NCI-H1436 (cell line): ENCODE measurements around the gene MAN2B1.
"Not testable (repeated sequence)": the region's sequence is repeated elsewhere in the genome, so short reads cannot be mapped to it uniquely, and the experiment has no call there.

Experiments
- DNase-seq: peaks from one replicate; lab custom pipeline; 2025; lab: John Stamatoyannopoulos, UW

The MAN2B1 gene

DNA sequence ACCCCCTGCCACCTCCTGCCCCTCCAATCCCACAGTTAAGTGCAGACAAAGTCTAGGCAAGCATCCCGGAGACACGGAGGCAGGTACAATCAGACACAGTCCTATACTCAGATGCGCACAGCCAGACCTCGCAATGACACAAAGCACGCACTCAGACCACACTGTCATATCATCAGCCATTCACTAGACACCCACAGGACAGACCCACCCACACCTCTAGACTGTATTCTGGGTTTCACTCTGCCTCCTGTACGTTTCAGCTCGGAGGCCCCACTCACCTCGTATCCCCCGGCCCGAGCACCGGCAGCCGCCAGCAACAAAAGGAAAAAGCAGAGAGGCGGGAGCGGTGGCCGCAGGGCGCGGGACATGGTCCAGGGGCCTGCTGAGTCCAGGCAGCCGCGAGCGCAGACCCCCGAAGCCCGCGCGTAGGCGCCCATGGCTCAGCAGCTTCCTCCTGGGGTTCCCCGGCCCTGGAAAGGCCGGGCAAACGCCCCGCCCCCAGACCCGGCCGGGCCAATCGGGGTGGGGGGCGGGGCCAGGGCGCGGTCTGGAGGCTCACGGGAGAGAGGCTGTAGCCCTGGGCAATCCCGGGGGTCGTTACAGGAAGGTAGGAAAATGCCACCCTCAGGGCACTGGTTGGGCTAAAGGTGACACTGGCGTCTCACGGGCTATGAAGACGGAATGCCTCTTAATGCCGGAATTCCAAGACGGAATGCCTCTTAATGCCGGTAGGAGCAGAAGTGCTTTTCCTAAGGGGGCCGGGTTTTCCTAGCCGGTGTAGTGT, at the start of gene MAN2B1, which contains the start of gene WDR83:
Gene MAN2B1, minus strand, starts transcription at position 478 of the 784 bp plus-strand sequence. Its CDS starts 41 bp downstream, at position 437.
Gene WDR83, plus strand, starts transcription at position 543 of the 784 bp plus-strand sequence. CDS start 2,984 bp downstream, outside the sequence.
- DNase-seq: peak; percentile 75

- no peak for DNase-seq
Measured at GRCh38 chr19:12715929-12716328, 49.4 kb upstream of the MAN2B1 start.

DNA sequence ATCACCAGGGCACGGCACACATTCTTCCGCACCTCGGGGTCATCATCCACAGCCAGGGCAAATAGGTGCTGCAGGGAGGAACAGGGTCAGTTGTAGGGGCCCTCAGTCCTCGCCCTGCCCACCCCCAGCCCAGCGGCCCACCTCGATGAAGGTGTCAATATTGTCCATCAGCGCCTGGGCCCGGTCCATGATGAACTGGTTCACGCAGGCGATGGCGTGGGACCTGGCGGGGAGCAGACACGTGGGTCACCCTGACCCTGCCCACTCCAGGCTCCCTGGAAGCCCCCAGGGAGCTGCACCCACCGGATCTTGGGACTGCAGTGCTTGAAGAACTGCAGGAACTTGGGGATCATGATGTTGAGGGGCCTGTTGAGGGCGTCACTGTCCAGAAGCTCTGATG, 48.6 kb upstream of the MAN2B1 start:
- no peak for DNase-seq

DNA sequence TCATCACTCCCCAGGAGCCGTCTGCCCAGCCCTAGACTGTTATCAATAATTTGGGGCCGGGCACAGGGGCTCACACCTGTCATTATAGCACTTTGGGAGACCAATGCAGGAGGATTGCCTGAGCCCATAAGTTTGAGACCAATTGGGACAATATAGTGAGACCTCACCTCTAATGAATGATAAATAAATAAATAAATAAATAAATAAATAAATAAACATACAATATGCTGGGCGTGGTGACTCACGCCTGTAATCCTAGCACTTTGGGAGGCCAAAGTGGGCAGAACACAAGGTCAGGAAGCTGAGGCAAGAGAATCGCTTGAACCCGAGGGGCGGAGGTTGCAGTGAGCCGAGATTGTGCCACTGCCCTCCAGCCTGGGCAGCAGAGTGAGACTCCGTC, 46.8 kb upstream of the MAN2B1 start:
- not testable (repeated sequence) for DNase-seq

DNA sequence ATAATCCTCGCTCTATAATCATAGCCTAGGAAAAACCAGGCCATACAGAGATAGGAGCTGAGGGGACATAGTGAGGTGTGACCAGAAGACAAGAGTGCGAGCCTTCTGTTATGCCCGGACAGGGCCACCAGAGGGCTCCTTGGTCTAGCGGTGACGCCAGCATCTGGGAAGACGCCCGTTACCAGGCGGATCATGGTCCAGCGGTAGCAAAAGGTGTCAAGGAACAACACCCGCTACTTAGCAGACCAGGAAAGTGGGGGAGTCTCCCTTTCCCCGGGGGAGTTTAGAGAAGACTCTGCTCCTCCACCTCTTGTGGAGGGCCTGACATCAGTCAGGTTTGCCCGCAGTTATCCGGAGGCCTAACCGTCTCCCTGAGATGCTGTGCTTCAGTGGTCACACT, 45.5 kb upstream of the MAN2B1 start:
- not testable (repeated sequence) for DNase-seq

DNA sequence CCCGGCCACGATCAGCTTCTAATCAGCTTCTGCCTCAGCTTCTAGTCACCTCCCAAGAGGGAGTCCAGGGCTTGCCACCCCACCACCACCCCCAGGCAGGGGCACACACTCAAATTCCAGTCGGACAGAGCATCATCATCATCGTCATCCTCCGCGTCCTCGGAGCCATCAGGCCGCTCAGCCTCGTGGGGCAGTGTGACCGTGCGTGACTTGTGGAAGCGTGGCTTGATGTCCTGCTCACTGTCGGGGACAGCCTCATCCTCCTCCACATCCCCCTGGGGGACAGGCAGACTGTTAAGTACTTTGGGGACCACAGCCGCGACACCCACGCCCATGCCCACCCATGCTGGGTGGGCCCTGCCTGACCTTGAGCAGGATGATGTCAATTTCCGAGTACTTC, 44.6 kb upstream of the MAN2B1 start:
- no peak for DNase-seq

- no peak for DNase-seq
Measured at GRCh38 chr19:12708641-12709040, 42.1 kb upstream of the MAN2B1 start.

GRCh38 chr19:12706332-12706718, 39.8 kb upstream of the MAN2B1 start:
- no peak for DNase-seq

- DNase-seq: no peak
Measured at GRCh38 chr19:12705654-12706331, 39.3 kb upstream of the MAN2B1 start.

DNA sequence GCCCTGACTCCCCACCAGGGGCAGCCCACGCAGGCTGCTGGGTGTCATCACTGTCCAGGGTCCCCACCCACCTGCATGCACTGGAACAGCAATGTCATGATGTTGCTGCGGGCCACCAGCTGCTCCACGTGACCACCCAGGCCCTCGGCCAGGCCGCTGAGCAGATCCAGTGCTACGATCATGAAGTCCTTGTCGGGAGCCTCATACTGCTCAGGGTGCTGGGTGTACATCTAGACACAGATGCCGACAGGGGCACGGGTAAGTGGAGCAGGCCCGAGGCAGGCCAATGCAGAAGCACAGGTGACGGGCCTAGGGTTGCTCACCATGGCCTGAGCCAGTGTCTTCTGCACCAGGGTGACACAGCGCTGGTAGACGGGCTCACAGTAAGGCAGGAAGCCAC, 38.6 kb upstream of the MAN2B1 start:
- DNase-seq: no peak

- peak; percentile 74 for DNase-seq
Measured at GRCh38 chr19:12703046-12703445, 36.5 kb upstream of the MAN2B1 start.

GRCh38 chr19:12701596-12702282, 35.2 kb upstream of the MAN2B1 start:
- DNase-seq: no peak

DNA sequence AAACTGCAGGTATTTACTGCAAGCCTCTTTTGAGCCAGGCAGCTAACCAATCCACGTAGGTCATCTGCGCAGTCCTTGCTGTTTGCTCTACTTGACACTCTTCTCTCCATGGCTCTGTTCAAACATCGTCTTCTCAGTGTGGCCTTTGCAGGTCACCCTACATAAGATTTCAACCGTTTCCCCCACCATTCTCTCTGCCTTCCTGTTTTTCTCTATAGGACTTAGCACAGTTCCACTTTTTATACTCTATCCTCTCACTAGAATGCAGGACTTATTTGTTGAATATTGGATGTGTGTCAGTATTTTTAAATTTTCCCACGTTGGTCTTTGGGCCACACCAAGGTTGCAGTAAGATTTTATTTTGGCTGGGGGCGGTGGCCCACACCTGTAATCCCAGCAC, 31.6 kb upstream of the MAN2B1 start:
- DNase-seq: no peak

DNA sequence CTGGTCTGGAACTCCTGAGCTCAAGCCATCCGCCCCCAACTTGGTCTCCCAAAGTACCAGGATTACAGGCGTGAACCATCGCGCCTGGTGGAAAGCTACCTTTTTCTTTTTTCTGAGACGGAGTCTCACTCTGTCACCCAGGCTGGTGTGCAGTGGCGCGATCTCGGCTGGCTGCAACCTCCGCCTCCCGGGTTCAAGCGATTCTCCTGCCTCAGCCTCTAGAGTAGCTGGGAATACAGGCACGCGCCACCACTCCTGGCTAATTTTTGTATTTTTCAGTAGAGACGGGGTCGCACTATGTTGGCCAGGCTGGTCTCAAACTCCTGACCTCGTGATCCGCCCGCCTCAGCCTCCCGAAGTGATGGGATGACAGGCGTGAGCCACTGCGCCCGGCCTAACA, 30.9 kb upstream of the MAN2B1 start:
- DNase-seq: not testable (repeated sequence)

DNA sequence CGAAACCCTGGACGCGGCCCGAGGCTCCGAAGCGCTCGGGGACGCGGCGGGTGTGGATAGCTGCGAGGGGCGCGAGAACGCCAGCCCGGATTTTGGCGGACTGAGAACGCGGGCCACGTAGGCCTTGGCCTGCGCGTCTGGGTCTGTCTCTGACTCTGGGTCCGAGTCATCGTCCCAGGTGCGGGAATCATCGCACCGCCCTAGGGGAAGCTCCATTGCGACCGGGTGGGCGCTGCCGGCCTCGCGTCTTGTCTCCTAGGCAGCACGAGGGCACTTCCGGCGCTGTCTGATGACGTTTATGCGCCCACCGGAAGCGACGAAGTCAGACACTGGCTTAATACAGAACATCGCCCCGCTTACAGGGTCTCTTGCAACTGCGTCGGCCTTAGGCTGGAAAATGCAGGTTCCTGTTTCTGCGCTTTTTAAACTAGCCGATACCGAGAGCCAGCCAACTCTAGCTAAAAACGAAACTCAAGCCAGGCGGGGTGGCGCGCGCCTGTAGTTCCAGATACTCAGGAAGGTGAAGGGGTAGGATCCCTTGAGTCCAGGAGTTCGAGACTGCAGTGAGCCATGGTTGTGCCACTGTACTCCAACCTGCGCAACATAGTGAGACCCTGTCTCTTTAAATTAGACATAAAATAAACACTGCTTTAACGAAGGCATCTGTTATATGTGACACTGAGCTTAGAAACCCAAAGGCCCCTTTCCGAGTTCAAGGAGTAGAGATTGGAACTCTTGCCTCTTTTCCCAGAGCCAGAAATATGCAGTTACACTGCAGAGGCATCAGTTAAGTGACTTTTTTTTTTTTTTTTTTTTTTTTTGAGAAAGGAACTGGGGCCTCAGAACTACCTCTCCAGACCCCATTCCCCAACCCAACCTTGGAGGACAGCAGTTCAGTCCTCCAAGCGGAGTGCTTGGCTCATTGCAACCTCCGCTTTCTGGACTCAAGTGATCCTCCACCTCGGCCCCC, 30.1 kb upstream of the MAN2B1 start, which contains the start of gene FBXW9:
Gene FBXW9, minus strand, starts transcription at position 266 of the 970 bp plus-strand sequence. Its CDS starts 50 bp downstream, at position 216.
- DNase-seq: peak; percentile 92

DNA sequence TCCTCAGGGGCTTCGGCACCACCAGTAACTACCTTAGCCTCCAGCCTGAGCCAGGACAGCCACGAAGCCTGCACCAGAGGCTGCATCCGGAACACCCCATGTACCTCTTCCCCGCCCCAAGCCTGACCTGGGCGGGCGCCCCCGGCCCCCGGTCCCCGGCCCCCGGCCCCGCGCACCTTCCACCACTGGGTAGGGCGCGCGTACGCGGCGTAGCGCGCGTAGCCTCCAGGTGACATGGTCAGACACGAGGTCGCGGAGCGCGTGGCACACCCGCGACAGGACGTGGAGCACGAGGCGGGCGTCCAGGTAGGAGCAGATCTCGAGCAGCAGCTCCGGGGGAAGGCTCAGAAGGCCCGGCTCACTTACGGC, 29.4 kb upstream of the MAN2B1 start:
- DNase-seq: no peak

- no peak for DNase-seq
Measured at GRCh38 chr19:12695514-12695913, 29.0 kb upstream of the MAN2B1 start.

DNA sequence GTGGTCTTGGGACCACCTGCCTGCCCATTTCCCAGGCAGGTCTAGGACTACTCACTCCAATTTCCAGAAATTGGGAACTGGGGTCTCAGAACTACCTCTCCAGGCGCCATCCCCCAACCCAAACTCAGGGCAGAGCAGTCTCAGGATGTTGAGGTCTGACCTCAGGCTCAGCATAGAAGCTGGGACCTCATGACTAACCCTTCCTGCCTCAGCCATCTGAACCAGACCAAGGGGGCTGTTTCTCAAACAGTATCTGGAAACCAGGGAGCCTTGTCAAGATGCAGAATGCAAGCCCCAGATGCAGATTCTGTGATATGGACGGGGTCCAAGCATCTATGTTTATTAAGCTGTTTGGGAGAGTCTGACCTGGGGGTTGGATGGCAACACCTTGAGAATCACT, 28.6 kb upstream of the MAN2B1 start:
- DNase-seq: no peak

GRCh38 chr19:12694641-12695040, 28.1 kb upstream of the MAN2B1 start:
- no peak for DNase-seq

GRCh38 chr19:12692960-12693359, 26.4 kb upstream of the MAN2B1 start:
- no peak for DNase-seq

- no peak for DNase-seq
Measured at GRCh38 chr19:12689581-12690216, 23.2 kb upstream of the MAN2B1 start.
